Measurements from ENCODE around the gene CHADL.
"Not testable (repeated sequence)": the region's sequence is repeated elsewhere in the genome, so short reads cannot be mapped to it uniquely, and the experiment has no call there.

The CHADL gene

GRCh38 chr22:41181349-41182241 is 59.1 kb downstream of the CHADL start:
- DNase-seq: peak in 1 of 14 donors; percentile 55

- no peak for DNase-seq
Measured at GRCh38 chr22:41180926-41181325, 59.8 kb downstream of the CHADL start.

GRCh38 chr22:41180362-41180761 is 60.4 kb downstream of the CHADL start:
- DNase-seq: not testable (repeated sequence)

All from C1 segment of cervical spinal cord (tissue), 14 donors.